ENCODE results near the gene OSBPL1A.

DNA sequence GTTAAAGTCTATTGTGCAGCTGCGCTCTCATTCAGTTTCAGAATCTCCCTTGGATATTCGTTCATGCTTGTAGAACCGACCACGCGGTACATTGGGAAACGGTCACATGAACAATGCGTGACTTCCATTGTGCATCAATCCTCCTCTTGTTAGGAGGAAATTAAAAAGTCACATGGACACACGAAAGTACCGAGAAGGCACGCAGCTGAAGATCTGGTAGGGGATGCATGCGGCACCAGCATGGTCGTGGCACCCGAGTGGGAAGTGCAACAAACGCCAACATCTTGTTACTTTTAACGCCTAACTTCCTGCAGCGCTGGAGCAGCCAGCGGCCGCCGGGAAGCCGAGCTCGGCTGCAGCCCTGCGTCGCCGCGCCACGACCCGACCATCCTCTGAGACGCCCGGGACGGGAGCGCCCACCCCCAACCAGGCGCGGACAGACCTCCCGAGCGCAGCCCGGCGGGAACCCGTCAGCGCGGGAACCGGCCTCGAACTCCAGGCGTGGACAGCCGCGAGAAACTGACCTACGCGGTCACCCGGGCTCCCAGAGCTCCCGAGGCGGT, 412 bp downstream of the OSBPL1A start:
- TF ChIP-seq EZH2 (IDR thresholded peaks at IDR 0.05; ENCODE audit: insufficient read depth, poor library complexity, severe bottlenecking) (no peak), EZH2phosphoT487 (IDR thresholded peaks at IDR 0.05; ENCODE audit: insufficient read depth, low read depth) (no peak)

All from GM23248 (cell line).